ENCODE data around the gene CYP2F1.
"Not testable (repeated sequence)": the region's sequence is repeated elsewhere in the genome, so short reads cannot be mapped to it uniquely, and the experiment has no call there.

Gene CYP2F1

GRCh38 chr19:41126765-41127203, 12.6 kb downstream of the CYP2F1 start:
- H3K14ac ChIP-seq (ENCODE audit: low read length); H3K4me1 ChIP-seq (ENCODE audit: control insufficient read depth in 1 of 2, insufficient read depth in 2 of 2, low read length in 2 of 2): not testable (repeated sequence)
- no CpG with 5 or more reads among the region's 2 CpGs for WGBS (ENCODE audit: extremely low coverage, insufficient coverage, insufficient read length)

GRCh38 chr19:41127362-41127761, 13.1 kb downstream of the CYP2F1 start:
- H4K12ac ChIP-seq (ENCODE audit: low read depth, low read length); H3K4me1 ChIP-seq (ENCODE audit: control insufficient read depth in 1 of 2, insufficient read depth in 2 of 2, low read length in 2 of 2); H3K27ac ChIP-seq (ENCODE audit: low read depth, low read length); H3K4me3 ChIP-seq (ENCODE audit: low read depth, low read length); H3K9ac ChIP-seq (ENCODE audit: low read length); H2BK5ac ChIP-seq (ENCODE audit: low read depth, low read length, poor library complexity); H4K8ac ChIP-seq (ENCODE audit: low read depth, low read length); H2BK120ac ChIP-seq (ENCODE audit: insufficient read depth, low read length, poor library complexity); H3K79me2 ChIP-seq (ENCODE audit: control insufficient read depth, insufficient read depth, low read length, poor library complexity); H3K36me3 ChIP-seq (ENCODE audit: control insufficient read depth in 1 of 2, insufficient read depth in 2 of 2, low read length in 2 of 2); H2AK5ac ChIP-seq (ENCODE audit: low read length); H3K79me1 ChIP-seq (ENCODE audit: low read length); H3K4me2 ChIP-seq (ENCODE audit: low read length); H3K18ac ChIP-seq (ENCODE audit: low read length); H3K14ac ChIP-seq (ENCODE audit: low read length); H3K4ac ChIP-seq (ENCODE audit: low read depth, low read length); H3K23ac ChIP-seq (ENCODE audit: low read length); DNase-seq; H3K27me3 ChIP-seq (ENCODE audit: insufficient read depth, low read length); H3K9me3 ChIP-seq (ENCODE audit: insufficient read depth, low read depth, low read length); H4K91ac ChIP-seq (ENCODE audit: low read depth, low read length); H2AFZ ChIP-seq (ENCODE audit: insufficient read depth, low read length, poor library complexity): not testable (repeated sequence)
- no CpG with 5 or more reads among the region's 7 CpGs for WGBS (ENCODE audit: extremely low coverage, insufficient coverage, insufficient read length)
- H2BK12ac ChIP-seq (ENCODE audit: low read length) = peak overlapping the region; percentile 34

More at GRCh38 chr19:41126765-41127203, 12.6 kb downstream of the CYP2F1 start:
- H3K27me3 ChIP-seq (ENCODE audit: insufficient read depth, low read length); H4K8ac ChIP-seq (ENCODE audit: low read depth, low read length); H2BK5ac ChIP-seq (ENCODE audit: low read depth, low read length, poor library complexity); H3K9ac ChIP-seq (ENCODE audit: low read length); H2BK120ac ChIP-seq (ENCODE audit: insufficient read depth, low read length, poor library complexity); H3K36me3 ChIP-seq (ENCODE audit: control insufficient read depth in 1 of 2, insufficient read depth in 2 of 2, low read length in 2 of 2); H2AFZ ChIP-seq (ENCODE audit: insufficient read depth, low read length, poor library complexity); H3K9me3 ChIP-seq (ENCODE audit: insufficient read depth, low read depth, low read length); H3K4ac ChIP-seq (ENCODE audit: low read depth, low read length); H3K4me3 ChIP-seq (ENCODE audit: low read depth, low read length); H3K79me1 ChIP-seq (ENCODE audit: low read length); H4K12ac ChIP-seq (ENCODE audit: low read depth, low read length); H3K4me2 ChIP-seq (ENCODE audit: low read length); H3K79me2 ChIP-seq (ENCODE audit: control insufficient read depth, insufficient read depth, low read length, poor library complexity); H2BK12ac ChIP-seq (ENCODE audit: low read length); H2AK5ac ChIP-seq (ENCODE audit: low read length); H3K23ac ChIP-seq (ENCODE audit: low read length); H3K27ac ChIP-seq (ENCODE audit: low read depth, low read length); H4K91ac ChIP-seq (ENCODE audit: low read depth, low read length); H3K18ac ChIP-seq (ENCODE audit: low read length): not testable (repeated sequence)
- peak in 1 of 2 donors; percentile 19 for DNase-seq

- H3K18ac ChIP-seq (ENCODE audit: low read length); H3K79me2 ChIP-seq (ENCODE audit: control insufficient read depth, insufficient read depth, low read length, poor library complexity); H3K9ac ChIP-seq (ENCODE audit: low read length); H4K8ac ChIP-seq (ENCODE audit: low read depth, low read length); H2BK120ac ChIP-seq (ENCODE audit: insufficient read depth, low read length, poor library complexity); H3K9me3 ChIP-seq (ENCODE audit: insufficient read depth, low read depth, low read length); H2AFZ ChIP-seq (ENCODE audit: insufficient read depth, low read length, poor library complexity); H3K23ac ChIP-seq (ENCODE audit: low read length); H3K14ac ChIP-seq (ENCODE audit: low read length); H4K91ac ChIP-seq (ENCODE audit: low read depth, low read length); H3K4me3 ChIP-seq (ENCODE audit: low read depth, low read length); H3K36me3 ChIP-seq (ENCODE audit: control insufficient read depth in 1 of 2, insufficient read depth in 2 of 2, low read length in 2 of 2); H3K4ac ChIP-seq (ENCODE audit: low read depth, low read length); H3K27me3 ChIP-seq (ENCODE audit: insufficient read depth, low read length); H3K27ac ChIP-seq (ENCODE audit: low read depth, low read length); H3K4me1 ChIP-seq (ENCODE audit: control insufficient read depth in 1 of 2, insufficient read depth in 2 of 2, low read length in 2 of 2); H2AK5ac ChIP-seq (ENCODE audit: low read length); H3K79me1 ChIP-seq (ENCODE audit: low read length); H2BK12ac ChIP-seq (ENCODE audit: low read length); H2BK5ac ChIP-seq (ENCODE audit: low read depth, low read length, poor library complexity); H4K12ac ChIP-seq (ENCODE audit: low read depth, low read length): not testable (repeated sequence)
- DNase-seq = peak; percentile 82 to 96
- peak overlapping the region; percentile 28 for H3K4me2 ChIP-seq (ENCODE audit: low read length)
- no CpG with 5 or more reads among the region's 29 CpGs for WGBS (ENCODE audit: extremely low coverage, insufficient coverage, insufficient read length)
Observed at GRCh38 chr19:41127801-41128300, 13.6 kb downstream of the CYP2F1 start.

- H2BK5ac ChIP-seq (ENCODE audit: low read depth, low read length, poor library complexity) = no peak overlapping the region
- H2AK5ac ChIP-seq (ENCODE audit: low read length) = no peak overlapping the region
- H3K4me1 ChIP-seq (ENCODE audit: control insufficient read depth in 1 of 2, insufficient read depth in 2 of 2, low read length in 2 of 2) = peaks cover 3 to 4% of the 10 kb centered on the region in 2 experiments
- no peak overlapping the region for H3K4ac ChIP-seq (ENCODE audit: low read depth, low read length)
- H4K91ac ChIP-seq (ENCODE audit: low read depth, low read length) = no peak overlapping the region
- no peaks in the 10 kb centered on the region for H3K27me3 ChIP-seq (ENCODE audit: insufficient read depth, low read length)
- H3K14ac ChIP-seq (ENCODE audit: low read length) = no peak overlapping the region
- H4K8ac ChIP-seq (ENCODE audit: low read depth, low read length) = no peak overlapping the region
- no peak overlapping the region for H4K12ac ChIP-seq (ENCODE audit: low read depth, low read length)
- H3K79me1 ChIP-seq (ENCODE audit: low read length) = no peaks in the 10 kb centered on the region
- no peak overlapping the region for H3K4me3 ChIP-seq (ENCODE audit: low read depth, low read length)
- no peak for DNase-seq
- H3K23ac ChIP-seq (ENCODE audit: low read length) = no peak overlapping the region
- H3K79me2 ChIP-seq (ENCODE audit: control insufficient read depth, insufficient read depth, low read length, poor library complexity) = no peaks in the 10 kb centered on the region
- H3K36me3 ChIP-seq (ENCODE audit: control insufficient read depth in 1 of 2, insufficient read depth in 2 of 2, low read length in 2 of 2) = no peaks in the 10 kb centered on the region
- H2AFZ ChIP-seq (ENCODE audit: insufficient read depth, low read length, poor library complexity) = no peak overlapping the region
- no peaks in the 10 kb centered on the region for H3K9me3 ChIP-seq (ENCODE audit: insufficient read depth, low read depth, low read length)
- no peak overlapping the region for H3K4me2 ChIP-seq (ENCODE audit: low read length)
- H3K9ac ChIP-seq (ENCODE audit: low read length) = no peak overlapping the region
- no peak overlapping the region for H3K18ac ChIP-seq (ENCODE audit: low read length)
- no peak overlapping the region for H2BK12ac ChIP-seq (ENCODE audit: low read length)
- H3K27ac ChIP-seq (ENCODE audit: low read depth, low read length) = no peak overlapping the region
- H2BK120ac ChIP-seq (ENCODE audit: insufficient read depth, low read length, poor library complexity) = no peak overlapping the region
- no CpG with 5 or more reads among the region's 6 CpGs for WGBS (ENCODE audit: extremely low coverage, insufficient coverage, insufficient read length)
Observed at GRCh38 chr19:41128692-41129091, 14.5 kb downstream of the CYP2F1 start.

All from trophoblast cell (in vitro differentiated cells and primary cell).